PFSK-1 (cell line): Measurements from ENCODE around the gene PAQR6.

ENCODE experiments used
- FOXP2 ChIP-seq: optimal IDR thresholded peaks from 2 replicates; pipeline ENCODE3; 2011; ENCODE audit warnings: borderline replicate concordance, control low read depth, inconsistent platforms; ENCODE audit not compliant: insufficient read depth; ENCODE audit errors: extremely low read length, extremely low read depth
- POLR2AphosphoS5 ChIP-seq: IDR thresholded peaks from 2 replicates; pipeline ENCODE4 v1.6.1; 2012; ENCODE audit warnings: low read depth, mild to moderate bottlenecking, control low read depth, low read length, moderate library complexity
- TF ChIP-seq, protein P1 (sequence below), 2 experiments: IDR thresholded peaks; 2 replicates each; pipeline versions ENCODE4 v1.6.1 to v1.8.0; 2011 to 2012; ENCODE audit warnings: low read depth in 2 of 2, low read length in 2 of 2, control low read depth in 1 of 2, inconsistent platforms in 1 of 2, mild to moderate bottlenecking in 1 of 2, moderate library complexity in 1 of 2; ENCODE audit not compliant: insufficient read depth in 1 of 2

DNA sequence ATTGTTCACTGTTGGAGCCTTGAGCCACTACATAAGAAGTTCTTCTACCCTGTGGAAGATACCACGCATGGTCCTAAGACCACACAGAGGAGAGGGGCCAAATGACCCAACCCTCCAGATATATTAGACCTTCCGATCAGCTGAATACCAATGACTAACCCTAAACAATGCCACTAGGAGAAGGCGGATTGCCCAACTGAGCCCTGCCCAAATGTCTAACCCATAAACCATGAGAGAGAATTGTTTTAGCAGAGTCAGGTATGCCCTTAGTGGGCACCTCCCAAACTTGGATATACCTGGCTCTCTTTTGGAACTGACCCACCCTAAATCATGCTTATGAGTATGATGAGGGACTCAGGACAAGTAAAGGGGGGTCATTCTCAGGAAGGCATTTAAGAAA is 22.5 kb upstream of the PAQR6 start:
- TF ChIP-seq POLR2AphosphoS5, result no peak
- TF ChIP-seq FOXP2, result no peak
- TF ChIP-seq, protein P1, sequence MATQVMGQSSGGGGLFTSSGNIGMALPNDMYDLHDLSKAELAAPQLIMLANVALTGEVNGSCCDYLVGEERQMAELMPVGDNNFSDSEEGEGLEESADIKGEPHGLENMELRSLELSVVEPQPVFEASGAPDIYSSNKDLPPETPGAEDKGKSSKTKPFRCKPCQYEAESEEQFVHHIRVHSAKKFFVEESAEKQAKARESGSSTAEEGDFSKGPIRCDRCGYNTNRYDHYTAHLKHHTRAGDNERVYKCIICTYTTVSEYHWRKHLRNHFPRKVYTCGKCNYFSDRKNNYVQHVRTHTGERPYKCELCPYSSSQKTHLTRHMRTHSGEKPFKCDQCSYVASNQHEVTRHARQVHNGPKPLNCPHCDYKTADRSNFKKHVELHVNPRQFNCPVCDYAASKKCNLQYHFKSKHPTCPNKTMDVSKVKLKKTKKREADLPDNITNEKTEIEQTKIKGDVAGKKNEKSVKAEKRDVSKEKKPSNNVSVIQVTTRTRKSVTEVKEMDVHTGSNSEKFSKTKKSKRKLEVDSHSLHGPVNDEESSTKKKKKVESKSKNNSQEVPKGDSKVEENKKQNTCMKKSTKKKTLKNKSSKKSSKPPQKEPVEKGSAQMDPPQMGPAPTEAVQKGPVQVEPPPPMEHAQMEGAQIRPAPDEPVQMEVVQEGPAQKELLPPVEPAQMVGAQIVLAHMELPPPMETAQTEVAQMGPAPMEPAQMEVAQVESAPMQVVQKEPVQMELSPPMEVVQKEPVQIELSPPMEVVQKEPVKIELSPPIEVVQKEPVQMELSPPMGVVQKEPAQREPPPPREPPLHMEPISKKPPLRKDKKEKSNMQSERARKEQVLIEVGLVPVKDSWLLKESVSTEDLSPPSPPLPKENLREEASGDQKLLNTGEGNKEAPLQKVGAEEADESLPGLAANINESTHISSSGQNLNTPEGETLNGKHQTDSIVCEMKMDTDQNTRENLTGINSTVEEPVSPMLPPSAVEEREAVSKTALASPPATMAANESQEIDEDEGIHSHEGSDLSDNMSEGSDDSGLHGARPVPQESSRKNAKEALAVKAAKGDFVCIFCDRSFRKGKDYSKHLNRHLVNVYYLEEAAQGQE (IDR thresholded peaks at IDR 0.05; ENCODE audit: insufficient read depth in 1 of 2, low read depth in 2 of 2, low read length in 2 of 2), result no peak
